Measurements from ENCODE around the gene GRIK4. TPM values are rescaled to one million over a fixed set of nuclear protein-coding genes. Genes with fewer than 3 reads are reported as not detected.

Gene GRIK4
- total RNA-seq, 3 donors from 2014 or later (not counting 1 experiment from before 2014, with no cell fraction given): 2.2 to 32.3 (median 21.9) TPM

GRCh38 chr11:120597250-120598215 lies 86.0 kb downstream of the GRIK4 start:
- TF ChIP-seq CTCF (IDR thresholded peaks at IDR 0.05): no peak
- Histone ChIP-seq H3K27ac (ENCODE audit: low read length) (no peak overlapping the region), H3K4me3 (ENCODE audit: low read length) (no peak overlapping the region), H3K36me3 (ENCODE audit: control insufficient read depth, insufficient read depth, low read length) (no peaks in the 10 kb centered on the region), H3K27me3 (ENCODE audit: control insufficient read depth, insufficient read depth, low read length) (no peaks in the 10 kb centered on the region), H3K4me1 (ENCODE audit: control insufficient read depth, insufficient read depth, low read length) (no peaks in the 10 kb centered on the region), H3K9me3 (ENCODE audit: control insufficient read depth, insufficient read depth, low read length) (no peaks in the 10 kb centered on the region)
- intact Hi-C loops (cut with micrococcal nuclease): no loop called here
- no peak for DNase-seq
- Mint-ChIP-seq H3K27me3 (ENCODE audit: low read depth in 2 of 2) (peaks cover 0 to 5% of the 10 kb centered on the region in 2 donors), H3K4me1 (peaks cover 0 to 30% of the 10 kb centered on the region in 2 donors), H3K36me3 (no peaks in the 10 kb centered on the region), H3K9me3 (no peaks in the 10 kb centered on the region), H3K27ac (no peak overlapping the region), H3K4me3 (no peak overlapping the region)
- ATAC-seq: no peak
- WGBS (ENCODE audit: insufficient coverage): 83% methylated on average over 26 of the region's 26 CpGs

GRCh38 chr11:120598517-120599257 lies 87.1 kb downstream of the GRIK4 start:
- Mint-ChIP-seq H3K4me3 (no peak overlapping the region), H3K9me3 (no peaks in the 10 kb centered on the region), H3K27ac (no peak overlapping the region), H3K36me3 (no peaks in the 10 kb centered on the region), H3K4me1 (peaks cover 0 to 29% of the 10 kb centered on the region in 2 donors), H3K27me3 (ENCODE audit: low read depth in 2 of 2) (no peaks in the 10 kb centered on the region)
- H3K36me3 ChIP-seq (ENCODE audit: control insufficient read depth, insufficient read depth, low read length): no peaks in the 10 kb centered on the region
- no peak overlapping the region for H3K4me3 ChIP-seq (ENCODE audit: low read length)
- no peaks in the 10 kb centered on the region for H3K4me1 ChIP-seq (ENCODE audit: control insufficient read depth, insufficient read depth, low read length)
- no peak for TF ChIP-seq CTCF (IDR thresholded peaks at IDR 0.05)
- no peak overlapping the region for H3K27ac ChIP-seq (ENCODE audit: low read length)
- intact Hi-C loops (cut with micrococcal nuclease): no loop called here
- DNase-seq: no peak
- H3K27me3 ChIP-seq (ENCODE audit: control insufficient read depth, insufficient read depth, low read length): no peaks in the 10 kb centered on the region
- no peaks in the 10 kb centered on the region for H3K9me3 ChIP-seq (ENCODE audit: control insufficient read depth, insufficient read depth, low read length)
- WGBS (ENCODE audit: insufficient coverage): 76% methylated on average over 7 of the region's 8 CpGs
- no peak for ATAC-seq

DNA sequence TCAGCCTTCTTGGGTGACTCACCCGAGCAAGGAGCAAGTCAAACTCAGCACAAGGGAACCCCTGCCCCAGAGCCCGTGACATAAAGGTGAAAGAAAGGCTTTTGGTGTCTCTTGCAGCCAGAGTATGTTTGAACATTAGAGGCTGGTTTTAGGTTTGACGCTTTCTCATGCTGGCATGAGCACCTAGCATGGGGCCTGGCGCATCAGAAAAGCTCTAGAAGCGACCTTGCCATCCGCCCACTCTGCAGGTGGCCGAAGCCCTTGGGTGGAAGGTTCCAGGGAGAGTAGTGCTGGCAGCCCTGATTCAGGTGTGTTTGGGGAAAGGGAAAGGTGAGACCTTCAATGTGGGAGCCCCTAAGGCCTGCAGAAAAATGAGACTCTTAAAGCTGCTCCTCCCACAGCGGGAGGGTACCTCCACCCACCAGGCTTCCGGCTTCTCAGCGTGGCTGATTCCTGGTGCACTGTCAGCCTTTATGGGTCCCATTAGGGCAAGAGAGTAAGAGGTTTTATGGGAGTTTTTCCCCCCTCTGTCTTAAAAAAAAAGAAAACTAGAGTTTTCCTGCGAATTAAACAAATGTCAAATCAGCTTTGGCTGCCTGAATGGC lies 88.4 kb downstream of the GRIK4 start:
- intact Hi-C loops (cut with micrococcal nuclease): no loop called here
- Histone ChIP-seq H3K27ac (ENCODE audit: low read length) (no peak overlapping the region), H3K4me1 (ENCODE audit: control insufficient read depth, insufficient read depth, low read length) (no peaks in the 10 kb centered on the region), H3K4me3 (ENCODE audit: low read length) (no peak overlapping the region), H3K36me3 (ENCODE audit: control insufficient read depth, insufficient read depth, low read length) (no peaks in the 10 kb centered on the region), H3K27me3 (ENCODE audit: control insufficient read depth, insufficient read depth, low read length) (no peaks in the 10 kb centered on the region), H3K9me3 (ENCODE audit: control insufficient read depth, insufficient read depth, low read length) (no peaks in the 10 kb centered on the region)
- no peak overlapping the region for H3K27ac Mint-ChIP-seq
- DNase-seq: no peak
- ATAC-seq: no peak
- no peaks in the 10 kb centered on the region for H3K9me3 Mint-ChIP-seq
- 93% methylated on average over 11 of the region's 11 CpGs for WGBS (ENCODE audit: insufficient coverage)
- H3K27me3 Mint-ChIP-seq (ENCODE audit: low read depth in 2 of 2): no peaks in the 10 kb centered on the region
- no peaks in the 10 kb centered on the region for H3K36me3 Mint-ChIP-seq
- no peak overlapping the region for H3K4me3 Mint-ChIP-seq
- peaks cover 0 to 27% of the 10 kb centered on the region in 2 donors for H3K4me1 Mint-ChIP-seq
- no peak for TF ChIP-seq CTCF (IDR thresholded peaks at IDR 0.05)

Measured in natural killer cell (primary cell).